Colonic mucosa (tissue), 4 donors: ENCODE measurements around the gene SAMD4A. TPM values are rescaled to one million over a fixed set of nuclear protein-coding genes. Genes with fewer than 3 reads are reported as not detected.

Source experiments
- DNase-seq: peaks from one replicate; pipeline ENCODE4 v3.0.0-alpha.2; 2020
- H3K27ac ChIP-seq: fragments of 200-600 bp; one replicate; pipeline ENCODE4 v1.8.0; 2021
- H3K27me3 ChIP-seq: fragments of 200-600 bp; one replicate; pipeline ENCODE4 v1.8.0; 2021
- H3K36me3 ChIP-seq: fragments of 200-600 bp; one replicate; pipeline ENCODE4 v1.8.0; 2021
- H3K4me1 ChIP-seq: fragments of 200-600 bp; one replicate; pipeline ENCODE4 v1.8.0; 2021; ENCODE audit warnings: mild to moderate bottlenecking
- H3K4me3 ChIP-seq: fragments of 200-600 bp; one replicate; pipeline ENCODE4 v1.8.0; 2021
- H3K9ac ChIP-seq, 2 donors: one replicate each; pipeline ENCODE4 v1.7.0; 2013; ENCODE audit warnings: control low read depth in 2 of 2, low read depth in 2 of 2, low read length in 2 of 2
- H3K9me3 ChIP-seq: fragments of 200-600 bp; one replicate; pipeline ENCODE4 v1.8.0; 2021
- intact Hi-C: fragments of 100-400 bp; cut with DNase I; formaldehyde crosslinking; loops from one replicate; pipeline ENCODE4 v1.14.1; 2022
- total RNA-seq, 2 donors: library from RNA; stranded (reverse); fragmentation: NEBNext Ultra II Directional in 1 of 2; extraction: Animal tissue kit (Norgen Biotek cat#: 25700) in 1 of 2; gene quantifications; one replicate each; pipeline ENCODE4 v1.2.1, GENCODE V29; 2021
- TF ChIP-seq, protein P1 (sequence below): fragments of 200-600 bp; IDR thresholded peaks from one replicate; pipeline ENCODE4 v1.8.0; 2022; ENCODE audit warnings: antibody characterized with exemption, mild to moderate bottlenecking
- donor health status: healthy.
- donor health status: DM: no; HTN: no; CAD: no.
- donor health status: DM: no; HTN: no; CAD: no.

The SAMD4A gene
- total RNA-seq, 2 donors from 2014 or later: 5.6 to 31.3 TPM

DNA sequence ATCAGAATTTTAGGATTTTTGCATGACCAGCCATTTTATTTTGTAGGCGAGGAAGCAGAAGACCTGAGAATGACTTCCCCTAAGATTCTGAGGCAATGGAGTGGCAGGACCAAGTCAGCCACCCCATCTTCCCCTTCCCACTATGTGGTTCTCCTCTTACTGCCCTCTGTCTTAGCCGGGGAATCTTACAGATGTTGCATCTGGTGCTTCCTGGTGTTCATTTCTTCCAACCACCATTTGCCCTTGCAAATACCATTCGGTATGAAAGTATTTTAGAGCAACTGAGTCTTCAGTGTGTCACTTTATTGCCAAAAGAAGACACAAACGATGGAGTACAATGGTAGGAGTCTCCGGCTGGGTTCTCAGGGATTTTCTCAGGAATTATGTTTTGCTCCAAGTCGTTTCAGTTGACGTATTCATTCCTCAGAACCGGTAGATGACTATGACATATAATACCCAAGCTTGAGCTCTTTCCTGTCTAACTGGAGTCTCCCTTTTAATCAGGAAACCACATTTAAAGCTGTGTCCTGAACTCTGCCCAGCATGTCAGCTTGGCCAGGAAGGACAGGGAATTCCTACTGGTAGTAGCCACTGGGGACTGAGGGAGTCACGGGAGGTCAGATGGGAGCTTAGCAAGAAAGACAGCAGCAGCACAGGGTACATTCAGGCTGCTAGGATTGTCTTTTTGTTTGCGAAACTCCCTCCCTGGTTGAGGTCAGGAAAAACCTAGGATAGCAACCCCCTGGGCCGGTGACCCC is 87.0 kb downstream of the SAMD4A start:
- DNase-seq: no peak
- Histone ChIP-seq H3K4me1 (no peaks in the 10 kb centered on the region), H3K9ac (no peak overlapping the region), H3K27ac (peak overlapping the region; percentile 44), H3K27me3 (no peaks in the 10 kb centered on the region), H3K4me3 (no peak overlapping the region), H3K36me3 (no peaks in the 10 kb centered on the region), H3K9me3 (no peaks in the 10 kb centered on the region)
- intact Hi-C loops: no loop called here
- TF ChIP-seq, protein P1, sequence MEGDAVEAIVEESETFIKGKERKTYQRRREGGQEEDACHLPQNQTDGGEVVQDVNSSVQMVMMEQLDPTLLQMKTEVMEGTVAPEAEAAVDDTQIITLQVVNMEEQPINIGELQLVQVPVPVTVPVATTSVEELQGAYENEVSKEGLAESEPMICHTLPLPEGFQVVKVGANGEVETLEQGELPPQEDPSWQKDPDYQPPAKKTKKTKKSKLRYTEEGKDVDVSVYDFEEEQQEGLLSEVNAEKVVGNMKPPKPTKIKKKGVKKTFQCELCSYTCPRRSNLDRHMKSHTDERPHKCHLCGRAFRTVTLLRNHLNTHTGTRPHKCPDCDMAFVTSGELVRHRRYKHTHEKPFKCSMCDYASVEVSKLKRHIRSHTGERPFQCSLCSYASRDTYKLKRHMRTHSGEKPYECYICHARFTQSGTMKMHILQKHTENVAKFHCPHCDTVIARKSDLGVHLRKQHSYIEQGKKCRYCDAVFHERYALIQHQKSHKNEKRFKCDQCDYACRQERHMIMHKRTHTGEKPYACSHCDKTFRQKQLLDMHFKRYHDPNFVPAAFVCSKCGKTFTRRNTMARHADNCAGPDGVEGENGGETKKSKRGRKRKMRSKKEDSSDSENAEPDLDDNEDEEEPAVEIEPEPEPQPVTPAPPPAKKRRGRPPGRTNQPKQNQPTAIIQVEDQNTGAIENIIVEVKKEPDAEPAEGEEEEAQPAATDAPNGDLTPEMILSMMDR: no peak

DNA sequence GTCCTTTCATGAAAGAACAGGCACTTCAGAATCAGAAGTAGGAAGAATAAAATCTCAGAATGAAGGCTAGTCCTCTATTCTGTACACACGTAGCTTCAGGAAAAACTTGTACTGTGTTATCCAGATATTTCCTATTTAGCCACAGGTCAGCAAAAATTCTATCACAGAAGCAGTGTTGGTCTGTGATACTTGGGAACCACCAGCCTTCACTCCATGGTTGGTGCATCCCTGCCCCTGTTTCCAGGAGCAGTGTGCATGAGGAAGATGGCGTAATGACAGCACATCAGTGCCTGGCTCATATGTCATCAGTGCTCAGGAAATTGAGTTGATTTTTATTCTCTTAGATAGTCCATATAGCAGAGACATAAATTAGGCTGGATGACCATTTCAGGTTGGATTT is 87.7 kb downstream of the SAMD4A start:
- peak overlapping the region; percentile 44 for H3K27ac ChIP-seq
- no peaks in the 10 kb centered on the region for H3K36me3 ChIP-seq
- no peaks in the 10 kb centered on the region for H3K27me3 ChIP-seq
- no peak overlapping the region for H3K9ac ChIP-seq
- H3K4me1 ChIP-seq: no peaks in the 10 kb centered on the region
- H3K9me3 ChIP-seq: no peaks in the 10 kb centered on the region
- no peak for DNase-seq
- TF ChIP-seq, protein P1: no peak
- H3K4me3 ChIP-seq: no peak overlapping the region
- intact Hi-C loops: no loop called here

DNA sequence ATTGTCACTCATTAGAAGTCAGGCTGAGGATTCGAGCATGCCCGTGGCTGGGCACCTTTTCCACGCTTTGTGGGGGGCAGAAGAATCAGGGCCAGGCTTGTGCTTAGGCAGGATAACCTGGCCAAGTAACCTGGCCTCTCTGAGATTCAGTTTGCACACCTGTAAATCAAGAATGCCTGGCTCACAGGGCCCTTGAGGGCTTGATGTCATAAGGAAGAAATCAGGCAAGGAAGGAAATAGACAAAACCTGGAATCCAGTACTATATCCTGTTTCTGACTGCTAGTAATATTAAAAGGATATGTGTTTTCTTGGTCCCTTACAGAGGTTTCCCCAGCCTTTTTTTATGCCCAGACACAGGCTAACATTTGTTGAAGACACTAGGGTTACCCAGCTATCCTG is 91.9 kb downstream of the SAMD4A start:
- intact Hi-C loops: no loop called here
- no peaks in the 10 kb centered on the region for H3K27me3 ChIP-seq
- no peak overlapping the region for H3K9ac ChIP-seq
- no peak overlapping the region for H3K4me3 ChIP-seq
- no peak for DNase-seq
- TF ChIP-seq, protein P1: no peak
- no peak overlapping the region for H3K27ac ChIP-seq
- no peaks in the 10 kb centered on the region for H3K4me1 ChIP-seq
- no peaks in the 10 kb centered on the region for H3K9me3 ChIP-seq
- no peaks in the 10 kb centered on the region for H3K36me3 ChIP-seq

DNA sequence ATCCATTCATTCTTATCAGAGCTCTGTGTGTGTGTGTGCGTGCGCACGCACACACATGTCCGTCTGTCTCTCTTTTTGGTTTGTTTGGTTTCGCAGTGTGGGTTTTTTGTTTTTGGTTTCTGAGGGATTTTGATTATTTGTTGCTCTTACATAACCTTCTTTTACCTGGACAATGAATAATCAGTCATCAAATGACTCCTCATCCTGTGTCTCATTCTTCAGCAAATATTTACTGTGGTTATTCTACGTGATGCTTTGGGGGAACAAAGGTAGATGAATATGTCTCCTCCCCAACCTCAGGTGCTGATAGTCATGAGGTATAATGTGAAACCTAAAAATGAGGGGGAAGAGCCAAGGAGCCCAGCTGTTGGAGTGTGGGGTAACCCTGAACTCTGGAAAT is 92.4 kb downstream of the SAMD4A start:
- intact Hi-C loops: no loop called here
- Histone ChIP-seq H3K36me3 (no peaks in the 10 kb centered on the region), H3K27ac (no peak overlapping the region), H3K4me1 (no peaks in the 10 kb centered on the region), H3K4me3 (no peak overlapping the region), H3K9ac (no peak overlapping the region), H3K9me3 (no peaks in the 10 kb centered on the region), H3K27me3 (no peaks in the 10 kb centered on the region)
- no peak for DNase-seq
- TF ChIP-seq, protein P1: no peak

DNA sequence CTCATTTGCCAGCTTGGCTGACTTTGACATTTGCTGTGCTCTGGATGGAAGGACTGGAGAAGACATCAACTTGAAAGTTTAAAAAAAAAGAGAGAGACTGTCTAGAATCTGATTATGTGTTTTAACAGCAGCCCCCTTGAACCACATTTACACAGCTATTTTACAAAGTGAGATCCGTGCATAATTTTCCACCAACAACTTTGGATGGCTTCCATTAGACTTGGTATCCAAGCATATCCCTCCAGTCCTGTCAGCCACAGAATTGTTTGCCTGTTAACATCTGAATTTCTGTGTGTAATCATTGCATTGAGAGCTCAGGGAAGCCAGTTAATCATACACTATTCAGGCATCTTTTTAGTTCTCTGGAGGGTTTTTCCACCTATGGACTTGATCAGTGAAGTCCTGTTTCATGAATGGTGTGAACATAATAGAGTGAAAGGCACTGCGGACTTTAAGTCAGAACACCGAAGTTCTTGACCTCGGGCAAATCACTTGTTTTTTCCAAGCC is 93.7 kb downstream of the SAMD4A start:
- Histone ChIP-seq H3K4me3 (no peak overlapping the region), H3K4me1 (no peaks in the 10 kb centered on the region), H3K9ac (no peak overlapping the region), H3K27me3 (no peaks in the 10 kb centered on the region), H3K36me3 (no peaks in the 10 kb centered on the region), H3K9me3 (no peaks in the 10 kb centered on the region), H3K27ac (no peak overlapping the region)
- no peak for DNase-seq
- TF ChIP-seq, protein P1: no peak
- intact Hi-C loops: no loop called here
